Measurements from ENCODE around the gene PMFBP1.

PMFBP1 gene

DNA sequence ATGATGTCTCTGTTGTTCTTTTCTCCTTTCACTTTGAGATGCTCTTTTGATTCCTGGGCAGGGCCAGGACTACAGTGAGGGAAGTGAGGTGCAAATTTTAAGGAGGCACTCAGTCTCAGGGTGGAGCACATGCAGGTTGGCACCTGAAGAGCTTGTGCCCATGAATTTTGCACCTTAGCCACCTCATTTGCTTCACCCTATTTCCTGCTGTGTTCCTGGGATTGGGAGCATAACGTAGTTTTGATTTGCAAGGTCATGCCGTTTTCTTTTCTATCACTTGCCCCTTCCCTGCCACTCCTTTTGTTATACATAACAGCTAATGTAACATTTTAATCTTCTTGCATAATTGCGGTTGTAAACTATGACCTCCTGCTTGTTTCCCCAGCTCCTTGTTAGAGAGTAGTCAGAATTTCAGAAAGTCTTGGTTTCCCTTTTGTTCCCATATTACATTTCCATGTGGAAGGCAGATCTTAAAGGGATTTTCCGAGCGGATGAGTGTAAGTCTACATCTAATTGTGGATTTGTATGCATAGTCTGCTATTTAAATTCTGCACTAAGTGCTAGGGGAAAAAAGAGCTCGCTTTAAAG is 9.8 kb downstream of the PMFBP1 start:
- TF ChIP-seq CTCF (IDR thresholded peaks at IDR 0.05; ENCODE audit: low read depth, low read length) (no peak), MYC (IDR thresholded peaks at IDR 0.05; ENCODE audit: low read depth, low read length) (no peak), MAX (IDR thresholded peaks at IDR 0.05; ENCODE audit: low read depth, low read length) (no peak), POLR2A (IDR thresholded peaks at IDR 0.05; ENCODE audit: extremely low read depth, insufficient read length) (no peak)
- DNase-seq (ENCODE audit: low read depth), result peak; percentile 32
- no peak overlapping the region for H3K4me3 ChIP-seq (ENCODE audit: low read depth, low read length)

GRCh38 chr16:72159801-72160200 is 12.2 kb downstream of the PMFBP1 start:
- TF ChIP-seq MAX (IDR thresholded peaks at IDR 0.05; ENCODE audit: low read depth, low read length) (no peak), MYC (IDR thresholded peaks at IDR 0.05; ENCODE audit: low read depth, low read length) (no peak), POLR2A (IDR thresholded peaks at IDR 0.05; ENCODE audit: extremely low read depth, insufficient read length) (no peak), CTCF (IDR thresholded peaks at IDR 0.05; ENCODE audit: low read depth, low read length) (no peak)
- H3K4me3 ChIP-seq (ENCODE audit: low read depth, low read length), result no peak overlapping the region
- no peak for DNase-seq (ENCODE audit: low read depth)

DNA sequence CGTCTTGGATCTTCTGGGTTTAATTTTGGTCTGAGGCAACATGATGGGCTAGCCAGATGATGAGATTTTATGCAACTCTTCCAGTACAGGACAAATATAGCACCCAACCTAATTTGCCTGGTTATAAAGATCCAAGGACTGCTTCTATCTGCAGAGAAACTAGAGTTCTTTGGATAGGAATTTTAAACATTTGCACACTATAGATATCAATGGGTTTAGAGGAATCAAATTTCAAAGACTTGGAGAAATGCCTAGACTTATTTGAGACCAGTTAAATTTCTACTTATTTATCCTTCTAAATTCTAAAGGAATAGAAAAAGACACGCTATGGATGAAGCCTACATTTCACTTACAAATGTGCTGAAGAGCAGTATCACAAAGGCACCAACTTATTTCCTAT is 12.6 kb downstream of the PMFBP1 start:
- H3K4me3 ChIP-seq (ENCODE audit: low read depth, low read length), result no peak overlapping the region
- no peak for DNase-seq (ENCODE audit: low read depth)
- TF ChIP-seq CTCF (IDR thresholded peaks at IDR 0.05; ENCODE audit: low read depth, low read length), result no peak
- TF ChIP-seq MAX (IDR thresholded peaks at IDR 0.05; ENCODE audit: low read depth, low read length), result no peak
- no peak for TF ChIP-seq MYC (IDR thresholded peaks at IDR 0.05; ENCODE audit: low read depth, low read length)
- no peak for TF ChIP-seq POLR2A (IDR thresholded peaks at IDR 0.05; ENCODE audit: extremely low read depth, insufficient read length)

DNA sequence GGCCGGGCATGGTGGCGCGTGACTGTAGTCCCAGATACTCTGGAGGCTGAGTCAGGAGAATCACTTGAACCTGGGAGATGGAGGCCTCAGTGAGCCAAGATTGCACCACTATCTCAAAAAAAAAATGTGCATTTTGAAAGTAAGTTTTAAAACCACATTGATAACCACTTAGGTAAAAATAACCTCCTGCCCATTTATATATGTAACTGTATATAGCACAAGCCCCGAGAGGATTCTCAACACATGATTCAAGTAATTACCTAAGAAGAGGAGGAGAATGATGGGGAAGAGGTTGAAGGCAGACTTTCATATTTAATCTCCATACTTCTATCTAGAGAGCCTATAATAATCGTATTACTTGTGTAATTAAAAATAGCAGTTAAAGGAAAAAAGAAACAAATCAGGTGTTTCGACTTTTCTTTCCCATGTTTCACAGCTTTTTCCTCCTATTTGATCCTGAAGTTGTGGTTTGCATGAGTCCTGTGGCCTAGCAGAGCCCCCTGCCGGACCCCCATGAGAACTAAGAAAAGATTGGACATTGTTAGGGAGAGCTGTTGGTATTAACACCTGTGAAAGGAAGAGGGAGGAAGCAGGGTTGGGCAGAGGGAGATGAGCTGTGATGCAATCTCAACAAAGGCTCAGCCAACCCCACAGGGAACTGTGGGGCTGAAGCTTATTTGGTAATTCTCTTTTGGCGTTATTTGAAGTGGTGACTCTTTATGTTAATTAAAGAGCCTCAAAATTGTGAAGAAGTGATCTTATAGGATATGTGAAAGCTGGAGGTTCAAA is 22.1 kb downstream of the PMFBP1 start:
- peak; percentile 58 for DNase-seq (ENCODE audit: low read depth)
- TF ChIP-seq MYC (IDR thresholded peaks at IDR 0.05; ENCODE audit: low read depth, low read length) (no peak), POLR2A (IDR thresholded peaks at IDR 0.05; ENCODE audit: extremely low read depth, insufficient read length) (no peak), MAX (IDR thresholded peaks at IDR 0.05; ENCODE audit: low read depth, low read length) (no peak), CTCF (IDR thresholded peaks at IDR 0.05; ENCODE audit: low read depth, low read length) (no peak)
- H3K4me3 ChIP-seq (ENCODE audit: low read depth, low read length), result no peak overlapping the region

DNA sequence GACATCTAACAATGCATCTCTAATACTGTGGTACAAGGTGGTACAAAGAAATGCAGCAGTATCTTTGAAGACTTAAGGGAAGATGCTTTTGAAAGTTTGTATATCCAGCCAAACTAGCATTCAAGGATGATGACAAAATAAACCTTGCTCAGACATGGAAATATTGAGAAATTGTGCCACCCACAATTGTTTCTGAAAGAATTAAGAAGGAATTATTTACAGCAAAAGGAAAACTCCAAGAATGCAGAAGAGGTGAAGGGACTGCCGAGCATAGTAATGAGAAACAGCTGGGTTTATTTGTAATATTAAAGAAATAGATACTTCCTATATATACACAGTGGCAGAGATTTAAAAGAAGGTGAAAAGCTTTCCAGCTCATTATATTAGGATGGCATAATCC is 29.5 kb downstream of the PMFBP1 start:
- no peak for TF ChIP-seq MAX (IDR thresholded peaks at IDR 0.05; ENCODE audit: low read depth, low read length)
- no peak for TF ChIP-seq POLR2A (IDR thresholded peaks at IDR 0.05; ENCODE audit: extremely low read depth, insufficient read length)
- TF ChIP-seq MYC (IDR thresholded peaks at IDR 0.05; ENCODE audit: low read depth, low read length), result no peak
- TF ChIP-seq CTCF (IDR thresholded peaks at IDR 0.05; ENCODE audit: low read depth, low read length), result no peak
- no peak overlapping the region for H3K4me3 ChIP-seq (ENCODE audit: low read depth, low read length)
- no peak for DNase-seq (ENCODE audit: low read depth)
